PC-3 (cell line): Measurements from ENCODE around the gene SLIT1. TPM values are rescaled to one million over a fixed set of nuclear protein-coding genes. Genes with fewer than 3 reads are reported as not detected.

ENCODE experiments used
- ATAC-seq: fragments of 200-7000 bp; cut with Tn5 transposase; 2 replicates; pipeline ENCODE4 v1.9.1; 2020; ENCODE audit warnings: mild to moderate bottlenecking, moderate library complexity
- BruUV-seq: library from RNA; stranded (reverse); fragments of 400-500 nt; replicated peaks from 2 replicates; lab custom pipeline; 2021; lab: Mats Ljungman, UMichigan
- CTCF ChIA-PET: fragments of 300-600 bp; sonication (Branson Sonifier 250); formaldehyde crosslinking; loops from one replicate; lab custom pipeline; 2022; ENCODE audit warnings: antibody characterized with exemption; lab: Charles Lee
- POLR2A ChIA-PET: fragments of 300-600 bp; sonication (Branson Sonifier 250); formaldehyde crosslinking; loops from one replicate; lab custom pipeline; 2022; ENCODE audit warnings: antibody characterized with exemption; ENCODE audit not compliant: unreplicated experiment; lab: Charles Lee
- DNase-seq: peaks from one replicate; pipeline ENCODE4 v3.0.0-alpha.2; 2015
- H2AFZ ChIP-seq: fragments of 300-600 bp; sonication (generic); 2 replicates; pipeline ENCODE4 v1.6.0; 2016; ENCODE audit warnings: antibody characterized with exemption, low read length
- H3F3A ChIP-seq: fragments of 300-600 bp; sonication (generic); one replicate; pipeline ENCODE4 v1.6.0; 2017; ENCODE audit warnings: antibody characterized with exemption, low read length, control low read depth, mild to moderate bottlenecking; ENCODE audit not compliant: unreplicated experiment
- H3K27ac ChIP-seq: fragments of 300-600 bp; sonication (generic); 2 replicates; pipeline ENCODE4 v1.5.1; 2016; ENCODE audit warnings: mild to moderate bottlenecking, low read length
- H3K27me3 ChIP-seq: fragments of 300-600 bp; sonication (generic); 2 replicates; pipeline ENCODE4 v1.6.1; 2016; ENCODE audit warnings: low read length, mixed read lengths
- H3K36me3 ChIP-seq: fragments of 300-600 bp; sonication (generic); 2 replicates; pipeline ENCODE4 v1.6.1; 2016; ENCODE audit warnings: low read depth, mixed run types, low read length, mixed read lengths
- H3K4me1 ChIP-seq: fragments of 300-600 bp; sonication (generic); 2 replicates; pipeline ENCODE4 v1.5.1; 2016; ENCODE audit warnings: low read length; ENCODE audit not compliant: insufficient read depth
- H3K4me2 ChIP-seq: fragments of 300-600 bp; sonication (generic); 2 replicates; pipeline ENCODE4 v1.6.0; 2016; ENCODE audit warnings: low read length
- H3K4me3 ChIP-seq: fragments of 300-600 bp; sonication (generic); 2 replicates; pipeline ENCODE4 v1.5.1; 2016; ENCODE audit warnings: mild to moderate bottlenecking, low read length, mixed read lengths
- H3K79me2 ChIP-seq: fragments of 300-600 bp; sonication (generic); 2 replicates; pipeline ENCODE4 v1.6.1; 2017; ENCODE audit warnings: low read length, mixed read lengths
- H3K9ac ChIP-seq: fragments of 300-600 bp; sonication (generic); 2 replicates; pipeline ENCODE4 v1.6.0; 2016; ENCODE audit warnings: mild to moderate bottlenecking, low read length
- H3K9me2 ChIP-seq: fragments of 300-600 bp; sonication (generic); replicated peaks from 2 replicates; pipeline ENCODE4 v1.6.1; 2016; ENCODE audit warnings: mixed run types, low read length, mixed read lengths
- H3K9me3 ChIP-seq: fragments of 300-600 bp; sonication (generic); 2 replicates; pipeline ENCODE4 v1.6.1; 2016; ENCODE audit warnings: low read length, mixed read lengths
- H4K20me1 ChIP-seq: fragments of 300-600 bp; sonication (generic); 2 replicates; pipeline ENCODE4 v1.6.1; 2016; ENCODE audit warnings: low read length, mixed read lengths
- EZH2 ChIP-seq: fragments of 300-600 bp; sonication (generic); IDR thresholded peaks from one replicate; pipeline ENCODE4 v1.6.1; 2017; ENCODE audit warnings: antibody characterized with exemption, mild to moderate bottlenecking, low read length; ENCODE audit not compliant: unreplicated experiment
- EZH2phosphoT487 ChIP-seq: fragments of 300-600 bp; sonication (generic); IDR thresholded peaks from 2 replicates; pipeline ENCODE4 v1.6.1; 2018; ENCODE audit warnings: mild to moderate bottlenecking, antibody characterized with exemption, low read length, borderline replicate concordance
- intact Hi-C: fragments of 100-400 bp; cut with micrococcal nuclease; formaldehyde crosslinking; loops from 2 replicates; pipeline ENCODE4 v1.9.0; 2023
- total RNA-seq: library from RNA; depleted of rRNA; stranded (reverse); fragments of >200 nt; gene quantifications from 2 replicates; pipeline ENCODE4 v1.2.3, GENCODE V29; 2014
- TF ChIP-seq, protein P1 (sequence below): fragments of 300-600 bp; sonication (generic); conservative IDR thresholded peaks from 2 replicates; pipeline ENCODE4 v1.5.1; 2017; ENCODE audit warnings: antibody characterized with exemption, low read depth, mild to moderate bottlenecking, low read length

Gene SLIT1
- total RNA-seq, 1 experiment from 2014 or later: not detected

DNA sequence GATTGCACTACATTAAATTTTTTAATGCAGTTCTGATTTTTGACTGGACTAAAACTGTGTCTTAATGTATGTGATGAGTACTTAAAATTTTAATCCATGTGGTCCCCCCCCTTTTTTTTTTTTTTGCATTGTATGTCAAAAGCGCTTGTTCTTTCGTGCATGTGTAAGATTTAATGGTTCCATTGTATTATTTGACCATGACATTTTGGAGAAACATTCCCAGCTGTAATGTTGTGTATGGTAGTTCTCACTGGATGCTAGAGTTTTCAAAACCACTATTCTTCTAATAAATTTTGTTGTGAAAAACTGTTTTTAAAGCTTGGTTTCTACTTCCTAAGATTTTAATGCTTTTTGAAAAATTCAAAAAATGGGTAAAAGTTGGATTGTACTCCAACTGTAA, 221.6 kb downstream of the SLIT1 start:
- Histone ChIP-seq H3K4me2 (no peak overlapping the region), H3K27me3 (no peaks in the 10 kb centered on the region), H3K4me1 (peaks cover 5% of the 10 kb centered on the region; the same call in 1 of the 2 replicates), H3K79me2 (no peaks in the 10 kb centered on the region), H4K20me1 (0 out of 2 replicates have a peak, but pooled peaks cover 3% of the 10 kb centered on the region), H3K9ac (no peak overlapping the region), H3K9me2 (no peaks in the 10 kb centered on the region), H3K4me3 (no peak overlapping the region), H3K27ac (no peak overlapping the region), H3K36me3 (no peaks in the 10 kb centered on the region), H3F3A (no peaks in the 10 kb centered on the region), H2AFZ (no peak overlapping the region), H3K9me3 (no peaks in the 10 kb centered on the region)
- DNase-seq (no peak), ATAC-seq (no peak)
- POLR2A ChIA-PET: no interaction called here
- TF ChIP-seq EZH2phosphoT487: no peak
- TF ChIP-seq, protein P1, sequence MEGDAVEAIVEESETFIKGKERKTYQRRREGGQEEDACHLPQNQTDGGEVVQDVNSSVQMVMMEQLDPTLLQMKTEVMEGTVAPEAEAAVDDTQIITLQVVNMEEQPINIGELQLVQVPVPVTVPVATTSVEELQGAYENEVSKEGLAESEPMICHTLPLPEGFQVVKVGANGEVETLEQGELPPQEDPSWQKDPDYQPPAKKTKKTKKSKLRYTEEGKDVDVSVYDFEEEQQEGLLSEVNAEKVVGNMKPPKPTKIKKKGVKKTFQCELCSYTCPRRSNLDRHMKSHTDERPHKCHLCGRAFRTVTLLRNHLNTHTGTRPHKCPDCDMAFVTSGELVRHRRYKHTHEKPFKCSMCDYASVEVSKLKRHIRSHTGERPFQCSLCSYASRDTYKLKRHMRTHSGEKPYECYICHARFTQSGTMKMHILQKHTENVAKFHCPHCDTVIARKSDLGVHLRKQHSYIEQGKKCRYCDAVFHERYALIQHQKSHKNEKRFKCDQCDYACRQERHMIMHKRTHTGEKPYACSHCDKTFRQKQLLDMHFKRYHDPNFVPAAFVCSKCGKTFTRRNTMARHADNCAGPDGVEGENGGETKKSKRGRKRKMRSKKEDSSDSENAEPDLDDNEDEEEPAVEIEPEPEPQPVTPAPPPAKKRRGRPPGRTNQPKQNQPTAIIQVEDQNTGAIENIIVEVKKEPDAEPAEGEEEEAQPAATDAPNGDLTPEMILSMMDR: no peak
- no peak for TF ChIP-seq EZH2
- CTCF ChIA-PET: no interaction called here
- no TSS peak for BruUV-seq
- intact Hi-C loops: no loop called here

DNA sequence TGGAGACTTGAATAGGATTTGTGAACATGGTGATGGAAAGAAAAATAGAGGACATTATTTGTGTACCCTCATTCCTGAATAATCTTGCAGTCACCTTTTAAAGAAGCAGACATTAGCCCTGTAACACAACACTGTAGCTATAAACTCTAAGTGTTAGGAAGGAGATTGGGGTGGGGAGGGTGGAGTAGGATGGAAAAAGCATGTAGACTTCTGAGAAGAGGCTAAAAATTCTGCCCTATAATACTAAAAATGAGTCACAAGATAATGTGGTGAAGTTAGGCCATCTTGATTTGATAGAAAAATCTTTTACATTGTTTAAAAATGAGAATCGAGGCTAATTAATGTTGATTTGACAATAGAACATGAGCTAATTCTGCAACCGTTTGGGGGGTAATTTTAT, 224.9 kb downstream of the SLIT1 start:
- Histone ChIP-seq H3K27ac (no peak overlapping the region), H3K9me3 (no peaks in the 10 kb centered on the region), H3K9me2 (no peaks in the 10 kb centered on the region), H3K4me1 (no peaks in the 10 kb centered on the region), H2AFZ (no peak overlapping the region), H3K4me3 (no peak overlapping the region), H3K4me2 (no peak overlapping the region), H3K27me3 (no peaks in the 10 kb centered on the region), H3K36me3 (no peaks in the 10 kb centered on the region), H4K20me1 (0 out of 2 replicates have a peak, but pooled peaks cover 3% of the 10 kb centered on the region), H3K79me2 (no peaks in the 10 kb centered on the region), H3F3A (no peaks in the 10 kb centered on the region), H3K9ac (no peak overlapping the region)
- intact Hi-C loops: no loop called here
- no peak for DNase-seq
- no peak for ATAC-seq
- TF ChIP-seq, protein P1: no peak
- TF ChIP-seq EZH2phosphoT487 (no peak), EZH2 (no peak)
- no TSS peak for BruUV-seq
- ChIA-PET CTCF (no interaction called here), POLR2A (no interaction called here)

DNA sequence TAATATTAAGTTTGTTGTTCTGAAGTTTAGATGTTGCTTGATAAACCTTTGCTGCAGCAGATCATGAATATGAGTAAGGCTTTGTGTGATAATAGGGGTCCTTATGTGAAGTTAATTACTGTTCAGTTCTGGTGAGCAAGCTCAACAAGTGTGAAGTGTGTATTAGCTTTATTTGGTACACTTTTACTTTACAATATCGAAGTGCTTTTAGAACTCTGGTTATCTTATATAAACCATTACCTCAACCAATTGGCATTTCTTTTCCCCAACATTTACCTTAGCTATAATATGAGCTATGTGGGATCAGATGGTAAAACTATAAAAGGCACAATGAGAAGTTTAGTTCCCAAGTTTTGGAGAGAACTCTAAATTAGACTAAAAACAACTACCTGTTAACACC, 226.0 kb downstream of the SLIT1 start:
- Histone ChIP-seq H4K20me1 (0 out of 2 replicates have a peak, but pooled peaks cover 3% of the 10 kb centered on the region), H3K36me3 (peaks cover 5% of the 10 kb centered on the region; the same call in 1 of the 2 replicates), H3K27me3 (no peaks in the 10 kb centered on the region), H3K4me2 (no peak overlapping the region), H3F3A (no peaks in the 10 kb centered on the region), H3K4me1 (no peaks in the 10 kb centered on the region), H2AFZ (no peak overlapping the region), H3K79me2 (no peaks in the 10 kb centered on the region), H3K27ac (no peak overlapping the region), H3K9me2 (no peaks in the 10 kb centered on the region), H3K9me3 (no peaks in the 10 kb centered on the region), H3K4me3 (no peak overlapping the region), H3K9ac (no peak overlapping the region)
- intact Hi-C loops: no loop called here
- ChIA-PET POLR2A (no interaction called here), CTCF (no interaction called here)
- no TSS peak for BruUV-seq
- DNase-seq: no peak
- no peak for TF ChIP-seq EZH2
- ATAC-seq: no peak
